ENCODE data around the gene GRB10.

GRB10 gene

DNA sequence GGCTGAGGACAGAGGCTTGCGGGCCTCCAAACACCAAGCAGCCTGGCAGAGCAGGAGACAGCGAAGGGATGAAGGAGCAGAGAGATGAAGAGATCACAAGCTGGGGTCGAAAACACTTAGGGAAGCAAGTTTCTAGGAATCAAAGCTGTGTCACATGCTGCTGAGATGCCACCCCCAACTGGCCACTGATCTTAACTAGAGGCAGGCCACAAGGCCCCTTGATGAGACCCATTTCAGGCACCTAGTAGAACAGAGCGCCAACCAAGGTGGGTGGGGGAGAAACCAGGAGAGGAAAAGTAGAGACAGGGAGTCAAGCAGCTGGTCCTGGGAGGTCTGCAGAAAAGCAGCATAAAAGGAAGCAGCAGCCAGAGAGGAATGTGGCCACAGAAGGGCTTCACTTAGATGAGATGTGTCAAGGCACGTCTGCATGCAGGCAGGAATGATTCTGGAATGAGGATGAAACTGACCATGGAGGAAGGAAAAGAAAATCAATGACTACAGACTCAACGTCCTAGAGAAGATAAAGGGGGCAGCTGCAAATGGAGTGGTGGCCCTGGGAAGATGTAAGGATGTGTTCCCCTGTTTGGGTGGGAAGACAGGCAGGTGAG lies 132.5 kb downstream of the GRB10 start:
- no peak for DNase-seq (ENCODE audit: low read depth, low spot score)
- no peak overlapping the region for H3K4me3 ChIP-seq (ENCODE audit: low read length)

DNA sequence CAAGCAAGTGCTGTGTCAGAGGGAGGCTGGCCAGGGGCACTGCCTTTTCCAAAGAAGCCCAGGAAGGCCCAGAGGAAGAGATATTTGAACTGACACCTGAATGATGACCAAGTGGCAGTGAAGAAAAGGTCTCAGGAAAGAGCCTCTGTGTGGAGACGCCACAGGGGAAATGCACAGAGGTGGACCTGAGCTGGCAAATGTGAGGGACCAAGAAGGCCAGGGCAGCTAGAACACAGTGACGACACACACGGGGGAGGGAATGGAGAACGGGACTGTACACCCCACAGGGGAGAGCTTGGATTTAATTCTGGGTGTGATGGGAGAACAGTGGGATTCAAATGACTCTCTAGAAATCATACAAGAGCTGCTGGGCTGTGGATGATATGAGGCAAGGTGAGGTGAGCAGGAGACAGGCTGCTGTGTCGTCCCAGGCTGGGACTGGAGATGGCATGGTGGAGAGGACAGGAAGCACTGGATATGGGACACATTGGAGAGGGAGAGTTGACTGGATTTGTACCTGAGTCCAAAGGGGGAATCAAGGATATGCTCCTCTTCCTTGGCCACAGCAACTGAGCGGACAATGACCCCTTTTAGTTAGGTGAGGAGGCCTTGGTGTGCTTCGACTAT lies 133.3 kb downstream of the GRB10 start:
- DNase-seq (ENCODE audit: low read depth, low spot score), result no peak
- H3K4me3 ChIP-seq (ENCODE audit: low read length), result no peak overlapping the region

DNA sequence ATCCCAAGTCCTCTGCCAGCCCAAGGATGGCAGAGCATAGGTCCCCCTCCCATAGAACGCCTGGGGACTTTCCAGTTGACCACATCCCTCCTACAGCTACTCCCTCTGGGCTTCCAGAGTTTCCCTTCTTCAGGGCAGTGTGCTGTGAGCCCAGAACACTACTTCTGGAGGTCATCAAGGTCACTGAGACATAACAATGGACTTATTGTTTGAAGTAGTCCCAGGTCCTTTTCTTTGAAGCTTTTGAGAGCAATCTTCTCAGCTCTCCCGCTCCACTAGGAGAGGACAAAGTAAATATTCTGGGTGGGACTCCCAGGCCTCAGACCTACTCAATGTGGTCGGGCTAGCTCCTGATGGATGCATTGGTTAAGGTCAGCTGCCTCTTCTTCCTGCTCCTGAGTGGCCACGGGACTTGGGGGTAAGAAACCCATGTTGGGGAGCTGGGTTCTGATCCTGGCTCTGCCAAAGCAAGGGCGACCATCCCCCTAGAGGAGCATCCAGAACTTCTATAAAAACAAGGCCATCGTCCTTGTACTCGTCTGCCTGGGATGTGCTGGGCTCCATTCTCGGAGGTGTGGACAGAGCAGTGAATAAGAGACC lies 134.0 kb downstream of the GRB10 start:
- no peak for DNase-seq (ENCODE audit: low read depth, low spot score)

DNA sequence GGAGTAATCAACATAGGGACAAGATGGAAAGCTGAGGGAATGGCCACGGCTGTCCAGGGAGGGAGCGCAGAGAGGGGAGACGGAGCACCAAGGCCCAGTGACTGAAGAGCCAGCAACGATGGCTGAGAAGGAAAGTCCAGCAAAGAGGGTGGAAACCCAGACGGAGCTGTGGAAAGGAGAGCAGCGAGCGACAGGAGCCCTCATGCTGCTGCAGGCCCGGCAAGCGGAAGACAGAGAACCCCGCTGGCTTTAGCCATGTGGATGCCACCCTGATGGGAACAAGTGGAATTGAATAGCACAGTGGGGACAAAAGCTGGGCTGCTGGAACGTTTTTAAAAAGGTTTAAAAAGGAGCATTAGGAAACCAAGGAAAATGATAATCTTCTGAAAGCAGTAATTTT lies 134.6 kb downstream of the GRB10 start:
- DNase-seq (ENCODE audit: low read depth, low spot score), result no peak
- H3K4me3 ChIP-seq (ENCODE audit: low read length), result no peak overlapping the region

More for the DNA sequence above, 134.0 kb downstream of the GRB10 start:
- no peak overlapping the region for H3K4me3 ChIP-seq (ENCODE audit: low read length)

DNA sequence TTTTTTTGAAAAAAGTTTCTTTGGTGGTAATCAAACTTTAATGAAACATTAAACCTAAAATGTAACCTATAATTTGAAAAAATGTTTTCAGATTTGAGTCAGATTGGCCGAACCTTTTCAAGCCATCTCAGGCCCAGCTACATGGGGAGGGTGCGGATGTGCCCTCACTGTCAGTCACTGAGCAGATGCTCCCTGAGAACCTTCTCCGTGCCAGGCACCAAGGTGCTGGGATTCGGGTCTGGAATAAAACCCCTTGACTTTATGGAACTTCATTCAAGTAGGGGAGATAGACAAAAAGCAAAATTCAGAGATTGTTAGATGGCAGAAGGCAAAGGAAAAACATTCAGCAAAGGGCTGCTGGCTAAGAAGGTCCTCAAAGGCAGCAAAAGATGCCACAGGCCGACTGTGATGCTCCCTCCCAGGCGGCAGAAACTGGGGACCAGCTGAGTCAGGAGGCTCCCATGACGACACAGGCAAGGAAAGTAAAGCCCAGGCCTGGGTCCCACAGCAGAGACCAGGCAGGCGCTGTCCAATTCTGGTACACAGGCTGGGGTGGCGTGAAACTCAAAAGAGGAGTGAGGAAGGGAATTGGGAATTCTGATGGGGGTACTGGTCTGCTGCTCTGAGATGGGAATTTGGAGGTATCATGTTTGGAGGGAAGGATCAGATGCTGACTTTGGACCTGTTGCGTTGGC lies 135.3 kb downstream of the GRB10 start:
- H3K4me3 ChIP-seq (ENCODE audit: low read length), result no peak overlapping the region
- no peak for DNase-seq (ENCODE audit: low read depth, low spot score)

- H3K4me3 ChIP-seq (ENCODE audit: low read length), result no peak overlapping the region
- DNase-seq (ENCODE audit: low read depth, low spot score), result no peak
These were observed 136.6 kb downstream of the GRB10 start for GRCh38 chr7:50646069-50646468.

DNA sequence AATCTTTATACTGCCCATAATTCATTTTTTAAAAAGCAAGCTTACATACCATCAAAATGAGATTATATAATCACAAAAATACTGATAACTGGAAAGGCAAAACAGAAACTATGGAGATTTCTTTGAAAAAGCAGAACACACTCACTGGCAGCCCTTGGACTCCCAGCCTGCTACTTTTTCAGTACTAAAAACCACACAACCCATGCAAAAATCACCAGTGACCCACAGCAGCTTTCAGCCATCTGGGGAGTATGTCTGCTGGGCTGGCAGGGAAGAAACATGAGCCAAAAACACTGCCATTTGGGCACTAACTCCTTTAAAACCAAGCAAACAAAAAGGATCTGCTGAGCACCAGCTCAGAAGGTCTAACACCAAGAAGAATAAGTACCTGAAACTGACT lies 137.5 kb downstream of the GRB10 start:
- H3K4me3 ChIP-seq (ENCODE audit: low read length), result no peak overlapping the region
- no peak for DNase-seq (ENCODE audit: low read depth, low spot score)

- H3K4me3 ChIP-seq (ENCODE audit: low read length), result no peak overlapping the region
- DNase-seq (ENCODE audit: low read depth, low spot score), result no peak
These were observed 138.1 kb downstream of the GRB10 start for GRCh38 chr7:50644586-50644985.

DNA sequence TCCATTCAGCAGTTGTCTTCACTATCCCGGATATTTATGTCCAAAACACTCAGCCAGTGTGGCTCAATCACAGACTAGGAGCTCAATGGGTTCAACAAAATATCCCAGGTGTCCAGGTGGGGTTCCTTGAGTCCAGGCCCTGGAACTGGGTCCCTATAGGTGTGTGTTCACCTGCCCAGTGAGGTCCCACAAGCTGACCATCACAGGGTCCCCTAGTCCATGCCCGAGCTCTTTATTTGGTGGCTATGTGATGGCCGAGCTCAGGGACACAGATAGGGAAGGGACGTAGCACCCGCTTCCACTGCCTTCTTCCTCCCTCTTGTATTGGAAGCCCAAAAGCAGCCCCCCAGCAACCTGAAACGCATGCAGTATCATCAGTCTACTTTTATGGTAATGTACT lies 138.6 kb downstream of the GRB10 start:
- DNase-seq (ENCODE audit: low read depth, low spot score), result no peak

DNA sequence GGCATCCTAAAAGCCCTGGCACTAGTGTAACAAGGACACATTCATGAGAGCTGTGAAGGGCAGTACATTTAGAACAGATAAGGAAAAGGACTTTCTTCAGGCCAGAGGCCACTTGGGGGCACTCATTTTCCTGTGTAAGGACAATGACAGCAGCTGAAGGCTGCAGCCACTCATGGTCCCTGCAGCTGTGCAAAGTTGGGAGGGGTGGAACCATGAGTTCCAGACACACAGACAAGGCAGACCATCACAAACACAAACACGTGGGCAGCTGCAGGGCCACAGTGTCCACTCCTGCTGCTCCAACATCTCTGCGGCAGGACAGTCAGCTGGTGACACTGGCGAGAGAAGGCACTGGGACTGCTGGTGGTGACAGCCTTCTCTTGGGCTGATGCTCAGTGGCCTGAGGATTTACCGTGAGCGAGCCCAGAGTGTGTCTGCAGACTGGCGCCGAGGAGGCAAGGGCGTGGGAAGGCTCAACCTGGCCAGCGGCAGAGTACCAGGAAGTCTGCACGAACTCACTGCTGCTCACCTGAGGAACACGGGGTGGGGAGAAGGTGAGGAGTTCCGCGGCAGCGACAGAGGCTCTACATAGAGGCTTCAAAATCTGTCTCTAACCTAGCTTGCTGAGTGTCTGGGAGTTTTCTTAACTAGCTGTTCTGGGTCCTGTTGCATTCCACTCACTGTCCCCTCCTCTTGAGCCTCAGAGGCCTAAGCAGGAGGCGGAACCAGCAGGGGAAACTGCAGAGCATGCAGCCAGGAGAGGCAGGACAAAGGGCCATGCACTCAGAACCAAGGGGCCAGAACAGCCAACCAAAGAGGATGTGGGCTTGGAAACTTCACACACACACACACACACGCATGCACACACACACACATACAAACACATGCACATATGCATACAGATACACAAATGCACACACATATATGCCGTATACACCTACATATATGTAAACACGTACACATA lies 141.0 kb downstream of the GRB10 start:
- no peak for DNase-seq (ENCODE audit: low read depth, low spot score)
- H3K4me3 ChIP-seq (ENCODE audit: low read length), result no peak overlapping the region

More for the DNA sequence above, 138.6 kb downstream of the GRB10 start:
- H3K4me3 ChIP-seq (ENCODE audit: low read length), result no peak overlapping the region

- DNase-seq (ENCODE audit: low read depth, low spot score), result no peak
- H3K4me3 ChIP-seq (ENCODE audit: low read length), result no peak overlapping the region
These were observed 141.9 kb downstream of the GRB10 start for GRCh38 chr7:50640779-50641178.

DNA sequence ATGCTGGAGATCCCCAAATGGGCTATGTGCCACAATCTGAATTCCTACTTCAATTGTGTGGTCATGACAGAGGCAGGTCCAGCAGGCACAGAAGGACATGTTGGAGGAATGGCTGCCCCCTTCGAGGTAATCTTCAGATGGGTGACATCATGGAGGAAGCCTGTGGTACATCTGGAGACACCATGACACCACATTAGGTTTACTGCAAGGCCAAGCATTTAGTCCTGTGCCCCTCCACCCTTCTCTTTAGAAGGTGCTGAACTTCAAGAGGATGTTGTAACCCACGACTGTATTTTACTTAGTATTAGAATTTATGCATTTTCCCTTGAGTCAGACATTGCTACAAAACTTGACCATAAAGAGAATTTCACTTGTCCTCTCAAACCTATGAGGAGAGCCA lies 142.4 kb downstream of the GRB10 start:
- H3K4me3 ChIP-seq (ENCODE audit: low read length), result no peak overlapping the region
- DNase-seq (ENCODE audit: low read depth, low spot score), result no peak

DNA sequence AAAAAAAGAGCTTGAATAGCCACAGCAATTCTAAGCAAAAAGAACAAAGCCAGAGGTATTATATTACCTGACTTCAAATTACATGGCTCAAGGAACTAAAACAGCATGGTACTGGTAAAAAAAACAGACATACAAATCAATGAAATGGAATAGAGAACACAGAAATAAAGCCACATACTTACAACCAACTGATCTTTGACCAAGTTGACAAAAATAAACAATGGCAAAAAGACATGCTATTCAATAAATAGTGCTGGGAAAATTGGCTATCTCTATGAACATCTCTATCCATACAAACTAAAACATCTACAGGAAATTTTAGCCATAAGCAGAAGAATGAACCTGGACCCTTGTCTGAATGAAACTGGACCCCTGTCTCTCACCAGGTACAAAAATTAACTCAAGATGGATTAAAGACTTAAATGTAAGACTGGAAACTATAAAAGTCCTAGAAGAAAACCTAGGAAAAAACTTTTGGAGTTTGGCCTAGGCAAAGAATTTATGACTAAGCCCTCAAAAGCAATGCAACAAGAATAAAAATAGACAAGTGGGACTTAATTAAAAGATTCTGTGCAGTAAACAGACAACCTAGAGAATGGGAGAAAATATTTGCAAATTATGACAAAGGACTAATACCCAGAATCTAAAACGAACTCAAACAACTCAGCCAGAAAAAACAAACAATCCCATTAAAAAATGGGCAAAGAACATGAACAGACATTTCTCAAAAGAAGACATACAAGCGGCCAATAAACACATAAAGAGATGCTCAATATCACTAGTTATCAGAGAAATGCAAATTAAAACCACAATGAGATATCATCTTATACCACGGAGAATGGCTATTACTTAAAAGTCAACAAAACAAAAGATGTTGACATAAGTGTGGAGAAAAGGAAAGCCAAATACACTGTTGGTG lies 144.7 kb downstream of the GRB10 start:
- H3K4me3 ChIP-seq (ENCODE audit: low read length), result no peak overlapping the region
- DNase-seq (ENCODE audit: low read depth, low spot score), result no peak

DNA sequence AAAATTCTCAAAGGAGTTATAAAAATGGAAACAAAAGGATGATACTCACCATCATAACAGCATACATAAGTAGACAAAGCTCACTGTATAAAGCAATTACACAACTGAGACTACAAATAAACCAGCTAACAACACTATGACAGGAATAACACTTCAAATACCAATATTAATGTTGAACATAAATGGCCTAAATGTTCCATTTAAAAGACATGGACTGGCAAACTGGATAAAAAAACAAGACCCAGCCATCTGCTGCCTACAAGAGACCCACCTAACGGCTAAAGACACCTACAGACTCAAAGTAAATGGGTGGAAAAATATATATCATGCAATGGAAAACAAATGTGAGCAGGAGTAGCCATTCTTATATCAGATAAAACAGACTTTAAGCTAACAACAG lies 148.3 kb downstream of the GRB10 start:
- H3K4me3 ChIP-seq (ENCODE audit: low read length), result no peak overlapping the region
- no peak for DNase-seq (ENCODE audit: low read depth, low spot score)

- no peak for DNase-seq (ENCODE audit: low read depth, low spot score)
These were observed 149.3 kb downstream of the GRB10 start for GRCh38 chr7:50633414-50633710.

GRCh38 chr7:50632561-50633413 lies 149.9 kb downstream of the GRB10 start:
- peak; percentile 46 for DNase-seq (ENCODE audit: low read depth, low spot score)
- no peak overlapping the region for H3K4me3 ChIP-seq (ENCODE audit: low read length)

More at GRCh38 chr7:50633414-50633710, 149.3 kb downstream of the GRB10 start:
- H3K4me3 ChIP-seq (ENCODE audit: low read length), result no peak overlapping the region

DNA sequence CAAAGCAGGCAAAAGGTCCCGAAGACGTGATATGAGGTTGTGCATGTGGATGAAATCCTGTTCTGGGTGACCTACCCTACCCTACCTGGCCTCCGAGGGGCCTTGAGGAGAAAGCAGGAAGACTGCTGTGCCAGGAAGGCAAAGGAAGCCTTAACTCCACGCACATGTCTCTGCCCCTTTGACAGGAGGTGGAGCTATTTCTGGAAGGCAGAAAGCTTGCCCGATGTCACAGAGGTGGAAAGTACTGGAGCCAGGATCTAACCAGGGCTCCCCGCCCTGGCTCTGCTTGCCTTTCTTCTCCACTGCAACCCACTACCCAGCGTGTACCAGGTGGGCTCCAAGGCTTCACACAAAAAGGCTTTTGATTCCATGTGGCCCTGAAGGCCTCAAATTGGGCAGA lies 151.1 kb downstream of the GRB10 start:
- no peak for DNase-seq (ENCODE audit: low read depth, low spot score)
- H3K4me3 ChIP-seq (ENCODE audit: low read length), result no peak overlapping the region
